ENCODE measurements around the gene TNFAIP1.
A peak's percentile ranks its signal among the peaks of the same experiment; 100 is the strongest.

TNFAIP1 gene

GRCh38 chr17:28324781-28325180 is 10.8 kb upstream of the TNFAIP1 start:
- Histone ChIP-seq H3K4me3 (ENCODE audit: low read depth in 1 of 5, low read length in 5 of 5) (no peak overlapping the region), H3K9me3 (ENCODE audit: control insufficient read depth in 5 of 5, low read length in 5 of 5) (no peaks in the 10 kb centered on the region), H3K27ac (ENCODE audit: low read depth, low read length) (no peak overlapping the region), H3K36me3 (ENCODE audit: control insufficient read depth in 5 of 5, insufficient read depth in 5 of 5, low read length in 5 of 5) (peaks cover 18 to 27% (median 20%) of the 10 kb centered on the region in 5 donors), H3K4me1 (ENCODE audit: control insufficient read depth in 5 of 5, insufficient read depth in 5 of 5, low read length in 5 of 5) (peaks cover 0 to 3% (median 2%) of the 10 kb centered on the region in 5 donors), H3K27me3 (ENCODE audit: control insufficient read depth in 5 of 5, insufficient read depth in 4 of 5, low read length in 5 of 5) (no peaks in the 10 kb centered on the region), H3K9ac (ENCODE audit: low read length in 5 of 5) (no peak overlapping the region)

DNA sequence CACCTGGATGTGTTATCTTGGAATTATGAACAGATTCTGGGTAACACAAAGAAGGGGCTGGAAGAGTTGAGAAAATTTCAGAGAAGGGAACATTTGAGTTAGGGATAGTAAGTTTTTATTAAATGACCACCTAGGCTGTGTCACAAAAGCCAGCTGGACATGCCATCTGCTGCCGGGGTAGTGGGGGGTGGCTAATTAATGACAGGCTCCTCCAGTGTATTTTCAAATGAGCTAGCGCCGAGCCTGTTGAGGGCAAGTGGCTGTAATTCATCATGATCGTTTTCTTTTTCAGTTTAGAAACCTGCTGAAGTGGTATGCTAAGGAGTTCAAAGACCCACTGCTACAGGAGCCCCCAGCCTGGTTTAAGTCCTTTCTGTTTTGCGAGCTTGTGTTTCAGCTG is 10.3 kb upstream of the TNFAIP1 start:
- Histone ChIP-seq H3K4me3 (ENCODE audit: low read depth in 1 of 5, low read length in 5 of 5) (no peak overlapping the region), H3K9me3 (ENCODE audit: control insufficient read depth in 5 of 5, low read length in 5 of 5) (no peaks in the 10 kb centered on the region), H3K36me3 (ENCODE audit: control insufficient read depth in 5 of 5, insufficient read depth in 5 of 5, low read length in 5 of 5) (peaks cover 18 to 31% (median 21%) of the 10 kb centered on the region in 5 donors), H3K9ac (ENCODE audit: low read length in 5 of 5) (peak overlapping the region in 1 of 5 donors; percentile 38), H3K4me1 (ENCODE audit: control insufficient read depth in 5 of 5, insufficient read depth in 5 of 5, low read length in 5 of 5) (no peaks in the 10 kb centered on the region), H3K27ac (ENCODE audit: low read depth, low read length) (no peak overlapping the region), H3K27me3 (ENCODE audit: control insufficient read depth in 5 of 5, insufficient read depth in 4 of 5, low read length in 5 of 5) (no peaks in the 10 kb centered on the region)

DNA sequence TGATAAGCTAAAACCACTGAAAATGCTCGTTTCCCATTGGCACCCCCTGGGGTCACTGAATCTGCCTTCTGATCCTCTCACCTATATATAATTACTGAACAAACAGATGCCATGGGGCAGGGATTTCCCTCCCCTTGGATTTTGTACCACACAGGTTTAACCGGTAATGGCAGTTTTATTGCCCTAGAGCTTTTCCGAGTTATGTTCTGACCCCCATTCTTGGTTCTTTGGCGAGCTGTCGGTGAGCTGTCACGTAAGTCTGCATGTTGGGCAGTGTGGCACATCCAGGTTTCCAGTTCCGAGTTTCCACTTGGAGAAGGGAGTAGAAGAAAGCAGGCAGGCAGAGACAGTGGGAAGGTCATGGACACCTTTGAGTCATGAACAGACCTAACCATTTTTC is 9.4 kb upstream of the TNFAIP1 start:
- Histone ChIP-seq H3K4me1 (ENCODE audit: control insufficient read depth in 5 of 5, insufficient read depth in 5 of 5, low read length in 5 of 5) (no peaks in the 10 kb centered on the region), H3K9ac (ENCODE audit: low read length in 5 of 5) (no peak overlapping the region), H3K36me3 (ENCODE audit: control insufficient read depth in 5 of 5, insufficient read depth in 5 of 5, low read length in 5 of 5) (peaks cover 18 to 40% (median 30%) of the 10 kb centered on the region in 5 donors), H3K27ac (ENCODE audit: low read depth, low read length) (no peak overlapping the region), H3K27me3 (ENCODE audit: control insufficient read depth in 5 of 5, insufficient read depth in 4 of 5, low read length in 5 of 5) (no peaks in the 10 kb centered on the region), H3K4me3 (ENCODE audit: low read depth in 1 of 5, low read length in 5 of 5) (no peak overlapping the region), H3K9me3 (ENCODE audit: control insufficient read depth in 5 of 5, low read length in 5 of 5) (no peaks in the 10 kb centered on the region)

DNA sequence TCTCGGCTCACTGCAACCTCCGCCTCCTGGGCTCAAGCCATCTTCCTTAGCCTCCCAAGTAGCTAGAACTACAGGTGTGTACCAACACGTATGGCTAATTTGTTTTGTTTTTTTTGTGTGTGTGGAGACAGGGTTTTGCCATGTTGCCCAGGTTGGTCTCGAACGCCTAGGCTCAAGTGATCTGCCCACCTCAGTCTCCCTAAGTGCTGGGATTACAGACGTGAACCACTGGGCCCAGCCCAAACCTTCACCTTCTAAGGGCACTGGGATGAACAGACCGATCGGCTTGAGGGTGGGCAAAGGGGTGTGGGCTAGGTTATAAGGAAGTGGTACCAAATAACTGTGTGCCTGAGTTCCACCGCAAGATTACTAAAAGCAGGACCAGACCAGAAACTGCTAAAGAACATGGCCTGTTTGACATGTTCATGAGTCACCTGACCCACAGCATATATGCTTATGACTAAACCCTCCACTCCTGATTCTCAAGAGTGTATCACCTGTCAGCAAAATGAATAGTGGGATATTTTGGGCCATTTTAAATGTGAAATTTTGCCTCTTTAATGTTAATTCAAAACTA is 8.4 kb upstream of the TNFAIP1 start:
- Histone ChIP-seq H3K36me3 (ENCODE audit: control insufficient read depth in 5 of 5, insufficient read depth in 5 of 5, low read length in 5 of 5) (peaks cover 18 to 50% (median 40%) of the 10 kb centered on the region in 5 donors), H3K4me1 (ENCODE audit: control insufficient read depth in 5 of 5, insufficient read depth in 5 of 5, low read length in 5 of 5) (no peaks in the 10 kb centered on the region), H3K9me3 (ENCODE audit: control insufficient read depth in 5 of 5, low read length in 5 of 5) (no peaks in the 10 kb centered on the region), H3K27ac (ENCODE audit: low read depth, low read length) (no peak overlapping the region), H3K4me3 (ENCODE audit: low read depth in 1 of 5, low read length in 5 of 5) (no peak overlapping the region), H3K9ac (ENCODE audit: low read length in 5 of 5) (no peak overlapping the region), H3K27me3 (ENCODE audit: control insufficient read depth in 5 of 5, insufficient read depth in 4 of 5, low read length in 5 of 5) (no peaks in the 10 kb centered on the region)

- H3K36me3 ChIP-seq (ENCODE audit: control insufficient read depth in 5 of 5, insufficient read depth in 5 of 5, low read length in 5 of 5), result peaks cover 18 to 51% (median 41%) of the 10 kb centered on the region in 5 donors
- no peaks in the 10 kb centered on the region for H3K27me3 ChIP-seq (ENCODE audit: control insufficient read depth in 5 of 5, insufficient read depth in 4 of 5, low read length in 5 of 5)
- no peak overlapping the region for H3K27ac ChIP-seq (ENCODE audit: low read depth, low read length)
- H3K9ac ChIP-seq (ENCODE audit: low read length in 5 of 5), result no peak overlapping the region
- H3K4me1 ChIP-seq (ENCODE audit: control insufficient read depth in 5 of 5, insufficient read depth in 5 of 5, low read length in 5 of 5), result no peaks in the 10 kb centered on the region
- no peaks in the 10 kb centered on the region for H3K9me3 ChIP-seq (ENCODE audit: control insufficient read depth in 5 of 5, low read length in 5 of 5)
- no peak overlapping the region for H3K4me3 ChIP-seq (ENCODE audit: low read depth in 1 of 5, low read length in 5 of 5)
Observed at GRCh38 chr17:28327709-28328108, 7.9 kb upstream of the TNFAIP1 start.

- H3K4me3 ChIP-seq (ENCODE audit: low read depth in 1 of 5, low read length in 5 of 5), result no peak overlapping the region
- peaks cover 0 to 4% (median 0%) of the 10 kb centered on the region in 5 donors for H3K4me1 ChIP-seq (ENCODE audit: control insufficient read depth in 5 of 5, insufficient read depth in 5 of 5, low read length in 5 of 5)
- no peak overlapping the region for H3K27ac ChIP-seq (ENCODE audit: low read depth, low read length)
- no peaks in the 10 kb centered on the region for H3K27me3 ChIP-seq (ENCODE audit: control insufficient read depth in 5 of 5, insufficient read depth in 4 of 5, low read length in 5 of 5)
- peaks cover 18 to 51% (median 41%) of the 10 kb centered on the region in 5 donors for H3K36me3 ChIP-seq (ENCODE audit: control insufficient read depth in 5 of 5, insufficient read depth in 5 of 5, low read length in 5 of 5)
- no peaks in the 10 kb centered on the region for H3K9me3 ChIP-seq (ENCODE audit: control insufficient read depth in 5 of 5, low read length in 5 of 5)
- no peak overlapping the region for H3K9ac ChIP-seq (ENCODE audit: low read length in 5 of 5)
Observed at GRCh38 chr17:28328325-28328724, 7.2 kb upstream of the TNFAIP1 start.

- Histone ChIP-seq H3K4me3 (ENCODE audit: low read depth in 1 of 5, low read length in 5 of 5) (no peak overlapping the region), H3K36me3 (ENCODE audit: control insufficient read depth in 5 of 5, insufficient read depth in 5 of 5, low read length in 5 of 5) (peaks cover 18 to 51% (median 41%) of the 10 kb centered on the region in 5 donors), H3K4me1 (ENCODE audit: control insufficient read depth in 5 of 5, insufficient read depth in 5 of 5, low read length in 5 of 5) (peaks cover 8 to 24% (median 18%) of the 10 kb centered on the region in 5 donors), H3K27me3 (ENCODE audit: control insufficient read depth in 5 of 5, insufficient read depth in 4 of 5, low read length in 5 of 5) (no peaks in the 10 kb centered on the region), H3K9ac (ENCODE audit: low read length in 5 of 5) (no peak overlapping the region), H3K27ac (ENCODE audit: low read depth, low read length) (no peak overlapping the region), H3K9me3 (ENCODE audit: control insufficient read depth in 5 of 5, low read length in 5 of 5) (no peaks in the 10 kb centered on the region)
Observed at GRCh38 chr17:28330671-28331070, 4.9 kb upstream of the TNFAIP1 start.

DNA sequence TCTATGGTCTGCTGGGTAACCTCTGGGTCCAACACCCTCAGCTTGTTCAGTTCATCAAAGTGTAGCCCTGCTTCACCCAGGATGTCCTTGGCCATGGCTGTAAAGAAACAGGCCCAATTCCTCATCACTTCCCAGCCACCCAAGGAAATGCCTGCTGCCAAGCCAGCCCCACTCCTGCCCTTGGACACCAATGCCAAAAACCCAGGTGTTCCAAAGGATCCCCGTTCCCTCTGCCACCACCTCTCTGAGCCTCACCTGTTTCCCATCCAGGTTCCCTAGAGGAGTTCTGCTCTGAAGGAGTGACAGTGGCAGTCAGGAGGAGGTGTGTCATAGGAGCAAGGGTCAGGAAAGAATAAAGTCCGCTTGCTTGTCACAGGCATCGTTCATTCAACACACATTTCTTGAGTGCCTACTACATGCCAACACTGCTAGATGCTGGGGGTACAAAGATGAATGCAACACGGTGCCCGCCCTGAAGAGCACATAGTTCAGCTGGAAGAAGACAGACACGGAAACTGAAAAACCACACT is 3.6 kb upstream of the TNFAIP1 start:
- Histone ChIP-seq H3K9me3 (ENCODE audit: control insufficient read depth in 5 of 5, low read length in 5 of 5) (no peaks in the 10 kb centered on the region), H3K36me3 (ENCODE audit: control insufficient read depth in 5 of 5, insufficient read depth in 5 of 5, low read length in 5 of 5) (peaks cover 18 to 50% (median 39%) of the 10 kb centered on the region in 5 donors), H3K9ac (ENCODE audit: low read length in 5 of 5) (no peak overlapping the region), H3K4me3 (ENCODE audit: low read depth in 1 of 5, low read length in 5 of 5) (no peak overlapping the region), H3K27me3 (ENCODE audit: control insufficient read depth in 5 of 5, insufficient read depth in 4 of 5, low read length in 5 of 5) (no peaks in the 10 kb centered on the region), H3K4me1 (ENCODE audit: control insufficient read depth in 5 of 5, insufficient read depth in 5 of 5, low read length in 5 of 5) (peaks cover 14 to 37% (median 29%) of the 10 kb centered on the region in 5 donors), H3K27ac (ENCODE audit: low read depth, low read length) (no peak overlapping the region)

DNA sequence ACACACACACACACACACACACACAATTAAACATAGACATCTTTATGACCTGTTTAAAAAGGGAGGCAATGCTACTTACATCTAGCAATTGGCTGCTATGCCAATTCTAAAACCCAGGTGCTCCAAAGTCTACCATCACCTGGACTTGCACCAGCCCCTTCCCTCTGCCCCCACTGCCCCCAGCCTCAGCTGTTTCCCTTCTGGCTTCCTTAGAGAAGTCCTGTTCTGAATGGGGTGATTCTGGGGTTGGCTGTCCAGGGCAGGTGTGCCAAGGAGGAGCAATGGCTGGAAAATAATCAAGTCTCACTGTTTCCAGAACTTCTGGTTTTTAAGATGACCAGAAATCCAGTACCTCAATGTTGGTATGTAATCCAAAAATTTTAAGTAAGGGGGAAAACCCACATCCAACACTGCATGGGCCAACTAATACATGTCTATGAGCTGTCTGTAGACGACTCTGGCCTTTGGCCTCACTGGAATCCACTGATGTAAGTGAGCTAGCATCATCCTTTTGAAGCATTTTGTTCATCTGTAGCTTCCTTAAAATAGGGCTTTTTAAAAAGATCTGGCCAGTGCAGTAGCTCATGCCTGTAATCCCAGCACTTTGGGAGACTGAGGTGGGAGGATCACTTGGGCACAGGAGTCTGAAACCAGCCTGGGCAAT is 2.3 kb upstream of the TNFAIP1 start:
- H3K4me1 ChIP-seq (ENCODE audit: control insufficient read depth in 5 of 5, insufficient read depth in 5 of 5, low read length in 5 of 5), result peaks cover 15 to 49% (median 37%) of the 10 kb centered on the region in 5 donors
- H3K9me3 ChIP-seq (ENCODE audit: control insufficient read depth in 5 of 5, low read length in 5 of 5), result no peaks in the 10 kb centered on the region
- no peaks in the 10 kb centered on the region for H3K27me3 ChIP-seq (ENCODE audit: control insufficient read depth in 5 of 5, insufficient read depth in 4 of 5, low read length in 5 of 5)
- H3K27ac ChIP-seq (ENCODE audit: low read depth, low read length), result no peak overlapping the region
- H3K36me3 ChIP-seq (ENCODE audit: control insufficient read depth in 5 of 5, insufficient read depth in 5 of 5, low read length in 5 of 5), result peaks cover 9 to 37% (median 33%) of the 10 kb centered on the region in 5 donors
- H3K9ac ChIP-seq (ENCODE audit: low read length in 5 of 5), result no peak overlapping the region
- no peak overlapping the region for H3K4me3 ChIP-seq (ENCODE audit: low read depth in 1 of 5, low read length in 5 of 5)

DNA sequence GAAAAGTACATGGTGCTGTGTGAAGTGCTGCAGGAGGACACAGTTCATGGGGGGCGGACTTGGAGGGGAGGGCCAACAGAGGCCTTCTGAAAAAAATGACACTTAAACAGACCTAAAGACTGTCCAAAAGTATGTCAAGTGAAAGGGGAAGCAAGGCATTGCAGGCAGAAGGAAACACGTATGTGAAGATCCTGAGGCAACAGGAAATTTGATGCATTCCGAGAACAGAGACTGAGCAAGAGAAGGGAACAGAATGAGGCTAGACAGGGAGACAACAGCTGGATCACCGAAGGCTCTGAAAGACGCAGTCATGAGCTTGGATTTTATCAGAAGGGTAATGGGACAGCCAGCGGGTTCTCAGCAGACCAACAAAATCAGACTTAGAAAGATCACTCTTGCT is 1.4 kb upstream of the TNFAIP1 start:
- Histone ChIP-seq H3K9ac (ENCODE audit: low read length in 5 of 5) (peak overlapping the region in 3 of 5 donors; percentile 78 to 90 (median 83)), H3K27me3 (ENCODE audit: control insufficient read depth in 5 of 5, insufficient read depth in 4 of 5, low read length in 5 of 5) (no peaks in the 10 kb centered on the region), H3K4me3 (ENCODE audit: low read depth in 1 of 5, low read length in 5 of 5) (peak overlapping the region; percentile 91 to 95 (median 93)), H3K9me3 (ENCODE audit: control insufficient read depth in 5 of 5, low read length in 5 of 5) (no peaks in the 10 kb centered on the region), H3K27ac (ENCODE audit: low read depth, low read length) (no peak overlapping the region), H3K36me3 (ENCODE audit: control insufficient read depth in 5 of 5, insufficient read depth in 5 of 5, low read length in 5 of 5) (peaks cover 2 to 27% (median 25%) of the 10 kb centered on the region in 5 donors), H3K4me1 (ENCODE audit: control insufficient read depth in 5 of 5, insufficient read depth in 5 of 5, low read length in 5 of 5) (peaks cover 18 to 52% (median 37%) of the 10 kb centered on the region in 5 donors)
